RWPE2 (cell line): ENCODE measurements around the gene TRAPPC8.
"Not testable (repeated sequence)": the region's sequence is repeated elsewhere in the genome, so short reads cannot be mapped to it uniquely, and the experiment has no call there.

ENCODE experiments used
- ATAC-seq: fragments of 200-7000 bp; cut with Tn5 transposase; 3 replicates; pipeline ENCODE4 v1.9.1; 2021; ENCODE audit warnings: low read depth
- DNase-seq: peaks from one replicate; pipeline ENCODE4 v3.0.0-alpha.2; 2020; ENCODE audit warnings: low spot score
- H3K27ac ChIP-seq: fragments of 450-650 bp; 2 replicates; pipeline ENCODE4 v1.5.1; 2017; ENCODE audit warnings: mild to moderate bottlenecking; ENCODE audit not compliant: poor library complexity, severe bottlenecking
- H3K27me3 ChIP-seq: fragments of 250-450 bp; sonication (Bioruptor Pico); 2 replicates; pipeline ENCODE4 v1.5.1; 2021; ENCODE audit warnings: mild to moderate bottlenecking, moderate library complexity; ENCODE audit not compliant: insufficient read depth, poor library complexity, severe bottlenecking
- H3K36me3 ChIP-seq: fragments of 250-450 bp; sonication (Bioruptor Pico); 2 replicates; pipeline ENCODE4 v1.5.1; 2020; ENCODE audit warnings: low read depth, mild to moderate bottlenecking, moderate library complexity
- H3K4me1 ChIP-seq: fragments of 250-450 bp; sonication (Bioruptor Pico); 2 replicates; pipeline ENCODE4 v1.5.1; 2021; ENCODE audit warnings: mild to moderate bottlenecking, moderate library complexity; ENCODE audit not compliant: insufficient read depth, poor library complexity, severe bottlenecking
- H3K4me3 ChIP-seq: fragments of 250-450 bp; sonication (Bioruptor Pico); 2 replicates; pipeline ENCODE4 v1.5.1; 2021; ENCODE audit warnings: mild to moderate bottlenecking, moderate library complexity; ENCODE audit not compliant: severe bottlenecking
- H3K9me3 ChIP-seq: fragments of 250-450 bp; sonication (Bioruptor Pico); 2 replicates; pipeline ENCODE4 v1.5.1; 2021; ENCODE audit warnings: mild to moderate bottlenecking, moderate library complexity; ENCODE audit not compliant: severe bottlenecking
- CTCF ChIP-seq: fragments of 450-650 bp; IDR thresholded peaks from one replicate; pipeline ENCODE4 v1.5.1; 2017; ENCODE audit warnings: mild to moderate bottlenecking, moderate library complexity; ENCODE audit not compliant: poor library complexity, severe bottlenecking

The TRAPPC8 gene

GRCh38 chr18:31831903-31832302, 111.0 kb downstream of the TRAPPC8 start:
- ATAC-seq (no peak), DNase-seq (no peak)
- H3K27ac ChIP-seq, result no peak overlapping the region
- H3K4me3 ChIP-seq, result no peak overlapping the region
- H3K36me3 ChIP-seq, result peaks cover 31% of the 10 kb centered on the region
- TF ChIP-seq CTCF, result no peak
- no peaks in the 10 kb centered on the region for H3K4me1 ChIP-seq
- H3K27me3 ChIP-seq, result no peaks in the 10 kb centered on the region
- no peaks in the 10 kb centered on the region for H3K9me3 ChIP-seq

- no peak for ATAC-seq
- H3K4me1 ChIP-seq, result no peaks in the 10 kb centered on the region
- no peak for TF ChIP-seq CTCF
- no peak for DNase-seq
- H3K27ac ChIP-seq, result no peak overlapping the region
- H3K27me3 ChIP-seq, result no peaks in the 10 kb centered on the region
- no peak overlapping the region for H3K4me3 ChIP-seq
- H3K36me3 ChIP-seq, result peaks cover 25% of the 10 kb centered on the region
- H3K9me3 ChIP-seq, result no peaks in the 10 kb centered on the region
Observed at GRCh38 chr18:31830686-31831085, 112.2 kb downstream of the TRAPPC8 start.

GRCh38 chr18:31828613-31829012, 114.3 kb downstream of the TRAPPC8 start:
- peaks cover 22% of the 10 kb centered on the region for H3K36me3 ChIP-seq
- no peak overlapping the region for H3K4me3 ChIP-seq
- H3K9me3 ChIP-seq, result no peaks in the 10 kb centered on the region
- DNase-seq (no peak), ATAC-seq (no peak)
- no peaks in the 10 kb centered on the region for H3K4me1 ChIP-seq
- no peak overlapping the region for H3K27ac ChIP-seq
- H3K27me3 ChIP-seq, result no peaks in the 10 kb centered on the region
- TF ChIP-seq CTCF, result no peak

- H3K36me3 ChIP-seq, result peaks cover 13% of the 10 kb centered on the region
- not testable (repeated sequence) for H3K27ac ChIP-seq, H3K4me3 ChIP-seq, ATAC-seq, H3K4me1 ChIP-seq, DNase-seq, H3K9me3 ChIP-seq, H3K27me3 ChIP-seq
Observed at GRCh38 chr18:31826673-31827325, 116.1 kb downstream of the TRAPPC8 start.

- DNase-seq (no peak), ATAC-seq (no peak)
- TF ChIP-seq CTCF, result no peak
- no peaks in the 10 kb centered on the region for H3K27me3 ChIP-seq
- no peak overlapping the region for H3K4me3 ChIP-seq
- H3K9me3 ChIP-seq, result no peaks in the 10 kb centered on the region
- H3K27ac ChIP-seq, result no peak overlapping the region
- H3K36me3 ChIP-seq, result peaks cover 5% of the 10 kb centered on the region; the same call in 1 of the 2 replicates
- no peaks in the 10 kb centered on the region for H3K4me1 ChIP-seq
Observed at GRCh38 chr18:31825772-31826171, 117.2 kb downstream of the TRAPPC8 start.
